ENCODE results near the gene MAP3K14. TPM values are rescaled to one million over a fixed set of nuclear protein-coding genes. Genes with fewer than 3 reads are reported as not detected.

The MAP3K14 gene
- total and polyA plus RNA-seq, 8 donors: 6.1 to 16.4 (median 8.1) TPM

- no peaks in the 10 kb centered on the region for H3K27me3 ChIP-seq
- peak in 1 of 6 donors; percentile 17 for DNase-seq
- WGBS, 2 donors: 52 to 65% methylated on average over 3 of the region's 3 CpGs
- no peak for TF ChIP-seq CTCF (IDR thresholded peaks at IDR 0.05)
- H3K27ac ChIP-seq: no peak overlapping the region
- no peaks in the 10 kb centered on the region for H3K9me3 ChIP-seq
- FAIRE-seq: no peak
- peaks cover 0 to 29% (median 12%) of the 10 kb centered on the region in 3 donors for H3K36me3 ChIP-seq
- no peak overlapping the region for H3K4me3 ChIP-seq
- ATAC-seq: no peak
- H3K4me1 ChIP-seq: peaks cover 10 to 19% (median 14%) of the 10 kb centered on the region in 3 donors
- intact Hi-C loops (cut with DNase I): loop anchor here in 2 of 3 donors (5.0 kb wide), 3 partner anchors 37 to 107 kb away; partner anchors contain the start of gene MAP3K14 (in 1 of the 2)
Measured at GRCh38 chr17:45279898-45280297, 36.9 kb downstream of the MAP3K14 start.

- ATAC-seq (peak; percentile 61 to 76 (median 73)), DNase-seq (peak in 3 of 6 donors; percentile 52 to 63 (median 62)), FAIRE-seq (peak; percentile 80)
- TF ChIP-seq CTCF (IDR thresholded peaks at IDR 0.05): no peak
- no peaks in the 10 kb centered on the region for H3K9me3 ChIP-seq
- 6 to 7% methylated on average over 7 of the region's 7 CpGs for WGBS, 2 donors
- H3K36me3 ChIP-seq: peaks cover 0 to 26% (median 9%) of the 10 kb centered on the region in 3 donors
- H3K4me1 ChIP-seq: peaks cover 10 to 19% (median 14%) of the 10 kb centered on the region in 3 donors
- H3K4me3 ChIP-seq: peak overlapping the region in 1 of 4 donors; percentile 13
- intact Hi-C loops (cut with DNase I): loop anchor here in 2 of 3 donors (2.0 to 5.0 kb wide), 3 partner anchors 39 to 109 kb away; partner anchors contain the start of gene MAP3K14 (in 1 of the 2)
- no peaks in the 10 kb centered on the region for H3K27me3 ChIP-seq
- H3K27ac ChIP-seq: peak overlapping the region; percentile 41 to 80 (median 66)
Measured at GRCh38 chr17:45277992-45278391, 38.8 kb downstream of the MAP3K14 start.

GRCh38 chr17:45277216-45277849 is 39.5 kb downstream of the MAP3K14 start:
- peaks cover 0 to 27% (median 14%) of the 10 kb centered on the region in 3 donors for H3K36me3 ChIP-seq
- WGBS, 2 donors: 6 to 7% methylated on average over 16 of the region's 16 CpGs
- FAIRE-seq: peak; percentile 41
- peak; percentile 69 to 74 (median 73) for TF ChIP-seq CTCF (IDR thresholded peaks at IDR 0.05)
- intact Hi-C loops (cut with DNase I): loop anchor here in 2 of 3 donors (2.0 to 5.0 kb wide), 3 partner anchors 40 to 110 kb away; partner anchors contain the start of gene MAP3K14 (in 1 of the 2)
- peak; percentile 81 to 92 (median 86) for ATAC-seq
- H3K27ac ChIP-seq: peak overlapping the region; percentile 41 to 80 (median 66)
- DNase-seq: peak; percentile 91 to 95 (median 95)
- H3K27me3 ChIP-seq: no peaks in the 10 kb centered on the region
- H3K4me1 ChIP-seq: peaks cover 10 to 19% (median 14%) of the 10 kb centered on the region in 3 donors
- H3K9me3 ChIP-seq: no peaks in the 10 kb centered on the region
- H3K4me3 ChIP-seq: peak overlapping the region in 2 of 4 donors; percentile 8 to 13

GRCh38 chr17:45276031-45276430 is 40.8 kb downstream of the MAP3K14 start:
- no peak overlapping the region for H3K27ac ChIP-seq
- no peaks in the 10 kb centered on the region for H3K27me3 ChIP-seq
- H3K9me3 ChIP-seq: no peaks in the 10 kb centered on the region
- WGBS, 2 donors: 74 to 79% methylated on average over 6 of the region's 6 CpGs
- no peak for ATAC-seq
- DNase-seq: peak in 1 of 6 donors; percentile 12
- intact Hi-C loops (cut with DNase I): loop anchor here in 2 of 3 donors (2.0 to 5.0 kb wide), 3 partner anchors 41 to 111 kb away; partner anchors contain the start of gene MAP3K14 (in 1 of the 2)
- peaks cover 10 to 19% (median 14%) of the 10 kb centered on the region in 3 donors for H3K4me1 ChIP-seq
- no peak for FAIRE-seq
- H3K4me3 ChIP-seq: no peak overlapping the region
- no peak for TF ChIP-seq CTCF (IDR thresholded peaks at IDR 0.05)
- H3K36me3 ChIP-seq: peaks cover 0 to 37% (median 15%) of the 10 kb centered on the region in 3 donors
